ENCODE measurements around the gene LRRC28.
A peak's percentile ranks its signal among the peaks of the same experiment; 100 is the strongest.

LRRC28 gene

GRCh38 chr15:99385005-99385669 lies 133.9 kb downstream of the LRRC28 start:
- intact Hi-C loops (cut with DNase I; ENCODE audit: low total_unique reads): no loop called here
- no peak overlapping the region for H3K27ac ChIP-seq
- H3K36me3 ChIP-seq: peaks cover 0 to 5% (median 0%) of the 10 kb centered on the region in 3 donors
- H3K4me1 ChIP-seq: peaks cover 0 to 16% (median 2%) of the 10 kb centered on the region in 4 donors
- no peak for TF ChIP-seq CTCF (IDR thresholded peaks at IDR 0.05)
- no peaks in the 10 kb centered on the region for H3K9me3 ChIP-seq
- no peak overlapping the region for H3K4me3 ChIP-seq
- no peak for DNase-seq
- H3K27me3 ChIP-seq: no peaks in the 10 kb centered on the region

GRCh38 chr15:99385865-99386264 lies 134.6 kb downstream of the LRRC28 start:
- no peak for TF ChIP-seq CTCF (IDR thresholded peaks at IDR 0.05)
- intact Hi-C loops (cut with DNase I; ENCODE audit: low total_unique reads): no loop called here
- H3K9me3 ChIP-seq: no peaks in the 10 kb centered on the region
- no peak overlapping the region for H3K4me3 ChIP-seq
- H3K36me3 ChIP-seq: peaks cover 0 to 5% (median 0%) of the 10 kb centered on the region in 3 donors
- no peaks in the 10 kb centered on the region for H3K27me3 ChIP-seq
- DNase-seq: peak in 1 of 2 donors; percentile 49
- H3K4me1 ChIP-seq: peaks cover 0 to 16% (median 2%) of the 10 kb centered on the region in 4 donors
- peak overlapping the region in 1 of 2 donors; percentile 18 for H3K27ac ChIP-seq

- no peaks in the 10 kb centered on the region for H3K9me3 ChIP-seq
- intact Hi-C loops (cut with DNase I; ENCODE audit: low total_unique reads): no loop called here
- peaks cover 0 to 16% (median 2%) of the 10 kb centered on the region in 4 donors for H3K4me1 ChIP-seq
- DNase-seq: no peak
- no peaks in the 10 kb centered on the region for H3K27me3 ChIP-seq
- no peak overlapping the region for H3K27ac ChIP-seq
- peaks cover 0 to 5% (median 0%) of the 10 kb centered on the region in 3 donors for H3K36me3 ChIP-seq
- TF ChIP-seq CTCF (IDR thresholded peaks at IDR 0.05): no peak
- H3K4me3 ChIP-seq: no peak overlapping the region
Measured at GRCh38 chr15:99386391-99386790, 135.1 kb downstream of the LRRC28 start.

GRCh38 chr15:99387421-99388168 lies 136.3 kb downstream of the LRRC28 start:
- no peak for TF ChIP-seq CTCF (IDR thresholded peaks at IDR 0.05)

GRCh38 chr15:99390667-99391066 lies 139.4 kb downstream of the LRRC28 start:
- Histone ChIP-seq H3K9me3 (peaks cover 0 to 6% (median 3%) of the 10 kb centered on the region in 3 donors), H3K27ac (no peak overlapping the region), H3K27me3 (no peaks in the 10 kb centered on the region), H3K36me3 (no peaks in the 10 kb centered on the region), H3K4me1 (peaks cover 0 to 8% (median 2%) of the 10 kb centered on the region in 4 donors), H3K4me3 (no peak overlapping the region)
- intact Hi-C loops (cut with DNase I; ENCODE audit: low total_unique reads): no loop called here
- no peak for TF ChIP-seq CTCF (IDR thresholded peaks at IDR 0.05)
- no peak for DNase-seq

More at GRCh38 chr15:99387421-99388168, 136.3 kb downstream of the LRRC28 start:
- intact Hi-C loops (cut with DNase I; ENCODE audit: low total_unique reads): no loop called here
- H3K4me1 ChIP-seq: peaks cover 0 to 16% (median 2%) of the 10 kb centered on the region in 4 donors
- peaks cover 0 to 5% (median 0%) of the 10 kb centered on the region in 3 donors for H3K36me3 ChIP-seq
- no peaks in the 10 kb centered on the region for H3K27me3 ChIP-seq
- peaks cover 0 to 6% (median 3%) of the 10 kb centered on the region in 3 donors for H3K9me3 ChIP-seq
- no peak overlapping the region for H3K27ac ChIP-seq
- H3K4me3 ChIP-seq: no peak overlapping the region
- DNase-seq: no peak

Measured in tibial artery (tissue), 4 donors.